CD4-positive, alpha-beta T cell treated with Interleukin-1 beta for 1 hour (primary cell): ENCODE results near the gene CAPS.
A peak's percentile ranks its signal among the peaks of the same experiment; 100 is the strongest.
"Not testable (repeated sequence)": the region's sequence is repeated elsewhere in the genome, so short reads cannot be mapped to it uniquely, and the experiment has no call there.

Experiments
- DNase-seq, 2 donors: peaks; one replicate each; pipeline ENCODE4 v3.0.0-alpha.2; 2020 to 2022

The CAPS gene

GRCh38 chr19:5958074-5958850 lies 44.2 kb downstream of the CAPS start:
- DNase-seq: no peak

GRCh38 chr19:5958851-5959122 lies 44.7 kb downstream of the CAPS start:
- DNase-seq: no peak

- no peak for DNase-seq
Measured at GRCh38 chr19:5959260-5960004, 45.4 kb downstream of the CAPS start.

GRCh38 chr19:5960005-5961001 lies 46.2 kb downstream of the CAPS start:
- DNase-seq: no peak

- peak in 1 of 2 donors; percentile 33 for DNase-seq
Measured at GRCh38 chr19:5961641-5961968, 47.6 kb downstream of the CAPS start.

GRCh38 chr19:5961969-5962945 lies 48.2 kb downstream of the CAPS start:
- peak; percentile 82 to 83 for DNase-seq

GRCh38 chr19:5963259-5963658 lies 49.2 kb downstream of the CAPS start:
- DNase-seq: not testable (repeated sequence)

GRCh38 chr19:5963855-5964254 lies 49.8 kb downstream of the CAPS start:
- DNase-seq: no peak

- DNase-seq: no peak
Measured at GRCh38 chr19:5964816-5965565, 50.9 kb downstream of the CAPS start.
